Right lobe of liver (tissue), 6 donors: ENCODE measurements around the gene PCNA. TPM values are rescaled to one million over a fixed set of nuclear protein-coding genes. Genes with fewer than 3 reads are reported as not detected.
"Not testable (repeated sequence)": the region's sequence is repeated elsewhere in the genome, so short reads cannot be mapped to it uniquely, and the experiment has no call there.

Experiments used
- ATAC-seq, 4 donors: fragments of 200-7000 bp; cut with Tn5 transposase; one replicate each; pipeline ENCODE4 v1.9.1; 2020; ENCODE audit warnings: mild to moderate bottlenecking in 4 of 4, moderate library complexity in 4 of 4
- DNase-seq, 3 donors: peaks; one replicate each; pipeline ENCODE4 v3.0.0-alpha.2; 2020
- H3K27ac ChIP-seq, 3 donors: fragments of 200-600 bp; one replicate each; pipeline ENCODE4 v1.8.0; 2022
- H3K27me3 ChIP-seq, 2 donors: fragments of 200-600 bp; one replicate each; pipeline ENCODE4 v1.8.0; 2022
- H3K36me3 ChIP-seq, 4 donors: fragments of 200-600 bp; sonication (generic) in 1 of 4; one replicate each; pipeline versions ENCODE4 v1.5.1 to v1.8.0; 2017 to 2022; ENCODE audit warnings: control low read depth in 1 of 4
- H3K4me1 ChIP-seq, 4 donors: fragments of 200-600 bp; sonication (generic) in 1 of 4; one replicate each; pipeline versions ENCODE4 v1.5.1 to v1.8.0; 2017 to 2022; ENCODE audit warnings: control low read depth in 1 of 4
- H3K4me3 ChIP-seq, 3 donors: fragments of 200-600 bp; one replicate each; pipeline ENCODE4 v1.8.0; 2022
- H3K9me3 ChIP-seq, 4 donors: fragments of 200-600 bp; sonication (generic) in 1 of 4; one replicate each; pipeline versions ENCODE4 v1.5.1 to v1.8.0; 2017 to 2022; ENCODE audit warnings: control low read depth in 1 of 4
- CTCF ChIP-seq, 4 donors: fragments of 200-600 bp in 3 of 4; fragments of 450-650 bp in 1 of 4; IDR thresholded peaks; one replicate each; pipeline versions ENCODE4 v1.5.1 to v1.8.0; 2016 to 2022; ENCODE audit warnings: antibody characterized with exemption in 4 of 4, mild to moderate bottlenecking in 2 of 4
- POLR2A ChIP-seq: fragments of 450-650 bp; IDR thresholded peaks from one replicate; pipeline ENCODE4 v1.6.1; 2017; ENCODE audit warnings: antibody characterized with exemption, mild to moderate bottlenecking
- WGBS: methylation state at CpG from one replicate; pipeline ENCODE4 v1.1.6; 2018; ENCODE audit warnings: low coverage, low lambda C conversion rate; ENCODE audit not compliant: insufficient coverage; ENCODE audit errors: missing lambda C conversion rate; 5-methylcytosine and 5-hydroxymethylcytosine counted together
- intact Hi-C, 2 donors: fragments of 100-400 bp; cut with DNase I; formaldehyde crosslinking; loops; one replicate each; pipeline versions ENCODE4 v1.11.2 to v1.14.1; 2022
- total RNA-seq, 6 experiments: library from RNA; depleted of rRNA in 2 of 6; stranded (reverse); fragments of >200 nt in 2 of 6; fragmentation: NEBNext Ultra II Directional in 3 of 6; extraction: Animal tissue kit (Norgen Biotek cat#: 25700) in 3 of 6; gene quantifications; one replicate each; pipeline versions ENCODE4 v1.1.0 to v1.2.4, GENCODE V29; 2016 to 2023
- donor health status: DM: no; HTN: yes; CAD: no.
- donor health status: DM: no; HTN: no; CAD: no.
- donor health status: DM: no; HTN: no; CAD: no.
- donor health status: DM: no; HTN: yes; CAD: no.
- donor health status: DM: no; HTN: yes; CAD: no.

The PCNA gene
- total RNA-seq, 6 experiments from 2014 or later = 14.8 to 56.1 (median 16.1) TPM

- peak; percentile 90 to 96 (median 94) for ATAC-seq
Observed at GRCh38 chr20:5100684-5101347, 18.9 kb downstream of the PCNA start.

GRCh38 chr20:5099909-5100308 is 19.8 kb downstream of the PCNA start:
- intact Hi-C loops = loop anchor here in 1 of 2 donors (5.0 to 10.0 kb wide), 2 partner anchors 315 to 343 kb away; no protein-coding TSS in a partner anchor

More at GRCh38 chr20:5100684-5101347, 18.9 kb downstream of the PCNA start:
- 4% methylated on average over 9 of the region's 9 CpGs for WGBS
- Histone ChIP-seq H3K27me3 (no peaks in the 10 kb centered on the region), H3K4me1 (no peaks in the 10 kb centered on the region), H3K27ac (no peak overlapping the region), H3K4me3 (no peak overlapping the region), H3K9me3 (no peaks in the 10 kb centered on the region), H3K36me3 (peaks cover 0 to 47% (median 14%) of the 10 kb centered on the region in 4 donors)
- DNase-seq = peak; percentile 71 to 78 (median 77)
- intact Hi-C loops = loop anchor here in 1 of 2 donors (5.0 to 10.0 kb wide), 2 partner anchors 316 to 344 kb away; no protein-coding TSS in a partner anchor
- TF ChIP-seq POLR2A = no peak
- TF ChIP-seq CTCF (IDR thresholded peaks at IDR 0.05) = peak; percentile 91 to 94 (median 92)

GRCh38 chr20:5099009-5099408 is 20.7 kb downstream of the PCNA start:
- 44% methylated on average over 1 of the region's 1 CpG for WGBS
- ATAC-seq, H3K27ac ChIP-seq, H3K4me3 ChIP-seq, H3K4me1 ChIP-seq, intact Hi-C loops, H3K9me3 ChIP-seq, DNase-seq, H3K27me3 ChIP-seq: not testable (repeated sequence)
- peaks cover 0 to 29% (median 5%) of the 10 kb centered on the region in 4 donors for H3K36me3 ChIP-seq

More at GRCh38 chr20:5099909-5100308, 19.8 kb downstream of the PCNA start:
- WGBS = 78% methylated on average over 3 of the region's 3 CpGs
- H3K27me3 ChIP-seq, H3K9me3 ChIP-seq, ATAC-seq, H3K27ac ChIP-seq, DNase-seq, H3K4me1 ChIP-seq, H3K4me3 ChIP-seq: not testable (repeated sequence)
- peaks cover 0 to 38% (median 9%) of the 10 kb centered on the region in 4 donors for H3K36me3 ChIP-seq

GRCh38 chr20:5096463-5096862 is 23.3 kb downstream of the PCNA start:
- no peaks in the 10 kb centered on the region for H3K27me3 ChIP-seq
- WGBS = 73% methylated on average over 2 of the region's 2 CpGs
- no peaks in the 10 kb centered on the region for H3K4me1 ChIP-seq
- H3K9me3 ChIP-seq = no peaks in the 10 kb centered on the region
- DNase-seq = no peak
- intact Hi-C loops = no loop called here
- TF ChIP-seq POLR2A (no peak), CTCF (IDR thresholded peaks at IDR 0.05) (no peak)
- H3K4me3 ChIP-seq = no peak overlapping the region
- peaks cover 0 to 17% (median 3%) of the 10 kb centered on the region in 4 donors for H3K36me3 ChIP-seq
- ATAC-seq = peak in 2 of 4 donors; percentile 12 to 30
- no peak overlapping the region for H3K27ac ChIP-seq

GRCh38 chr20:5095931-5096330 is 23.8 kb downstream of the PCNA start:
- ATAC-seq = no peak
- Histone ChIP-seq H3K9me3 (no peaks in the 10 kb centered on the region), H3K4me3 (no peak overlapping the region), H3K27me3 (no peaks in the 10 kb centered on the region), H3K36me3 (peaks cover 0 to 17% (median 3%) of the 10 kb centered on the region in 4 donors), H3K4me1 (no peaks in the 10 kb centered on the region), H3K27ac (no peak overlapping the region)
- TF ChIP-seq CTCF (IDR thresholded peaks at IDR 0.05) (no peak), POLR2A (no peak)
- WGBS = no CpG with 5 or more reads among the region's 3 CpGs
- no peak for DNase-seq
- intact Hi-C loops = no loop called here
